Neural cell (in vitro differentiated cells): Measurements from ENCODE around the gene MYO1H. TPM values are rescaled to one million over a fixed set of nuclear protein-coding genes. Genes with fewer than 3 reads are reported as not detected.

Source experiments
- H2AFZ ChIP-seq: fragments of 200-600, 300-800 bp; sonication (generic), shearing (Covaris generic); 2 replicates; pipeline ENCODE4 v1.6.0; 2014; ENCODE audit warnings: low read depth, mild to moderate bottlenecking, antibody characterized with exemption, low read length, moderate library complexity
- H3F3A ChIP-seq: fragments of 200-600 bp; shearing (Covaris generic); 2 replicates; pipeline ENCODE4 v1.6.1; 2016; ENCODE audit warnings: mild to moderate bottlenecking, moderate library complexity, mixed read lengths, antibody characterized with exemption, low read length; ENCODE audit not compliant: insufficient read depth, poor library complexity, severe bottlenecking
- H3K27ac ChIP-seq: fragments of 200-600, 300-800 bp; sonication (generic), shearing (Covaris generic); 2 replicates; pipeline ENCODE4 v1.5.1; 2014; ENCODE audit warnings: mild to moderate bottlenecking, low read length, moderate library complexity
- H3K27me3 ChIP-seq: fragments of 300-800, 200-600 bp; sonication (generic), shearing (Covaris generic); 2 replicates; pipeline ENCODE4 v1.6.0; 2014; ENCODE audit warnings: mild to moderate bottlenecking, low read depth, low read length, moderate library complexity; ENCODE audit not compliant: insufficient read depth
- H3K36me3 ChIP-seq: fragments of 300-800, 200-600 bp; sonication (generic), shearing (Covaris generic); 2 replicates; pipeline ENCODE4 v1.5.1; 2014; ENCODE audit warnings: mild to moderate bottlenecking, antibody characterized with exemption, low read length, moderate library complexity; ENCODE audit not compliant: insufficient read depth
- H3K4me2 ChIP-seq: fragments of 300-800, 200-600 bp; sonication (generic), shearing (Covaris generic); 2 replicates; pipeline ENCODE4 v1.6.0; 2014; ENCODE audit warnings: mild to moderate bottlenecking, low read length
- H3K4me3 ChIP-seq: fragments of 300-800, 200-600 bp; sonication (generic), shearing (Covaris generic); 2 replicates; pipeline ENCODE4 v1.5.1; 2014; ENCODE audit warnings: mild to moderate bottlenecking, low read length, moderate library complexity
- H3K79me2 ChIP-seq: fragments of 200-600 bp; shearing (Covaris generic); replicated peaks from 2 replicates; pipeline ENCODE4 v1.6.0; 2014; ENCODE audit warnings: mild to moderate bottlenecking, low read length, moderate library complexity; ENCODE audit not compliant: insufficient read depth
- H3K9ac ChIP-seq: fragments of 300-800, 200-600 bp; sonication (generic), shearing (Covaris generic); 2 replicates; pipeline ENCODE4 v1.6.1; 2016; ENCODE audit warnings: mild to moderate bottlenecking, low read length, mixed read lengths
- H3K9me2 ChIP-seq: fragments of 200-600 bp; shearing (Covaris generic); 2 replicates; pipeline ENCODE4 v1.6.1; 2016; ENCODE audit warnings: mild to moderate bottlenecking, low read length, mixed read lengths; ENCODE audit not compliant: insufficient read depth
- H3K9me3 ChIP-seq: fragments of 200-600, 300-800 bp; sonication (generic), shearing (Covaris generic); 2 replicates; pipeline ENCODE4 v1.6.1; 2016; ENCODE audit warnings: mild to moderate bottlenecking, mixed run types, low read length, moderate library complexity, mixed read lengths
- H4K20me1 ChIP-seq: fragments of 200-600 bp; shearing (Covaris generic); 2 replicates; pipeline ENCODE4 v1.6.1; 2016; ENCODE audit warnings: mild to moderate bottlenecking, mixed run types; ENCODE audit not compliant: insufficient read depth
- CTCF ChIP-seq: fragments of 450-650 bp; IDR thresholded peaks from 2 replicates; pipeline ENCODE4 v1.5.1; 2014; ENCODE audit warnings: antibody characterized with exemption, mild to moderate bottlenecking, moderate library complexity; ENCODE audit not compliant: poor library complexity, severe bottlenecking
- EP300 ChIP-seq: fragments of 450-650 bp; conservative IDR thresholded peaks from 2 replicates; pipeline ENCODE4 v1.6.1; 2014; ENCODE audit warnings: antibody characterized with exemption, mild to moderate bottlenecking, moderate library complexity; ENCODE audit not compliant: poor library complexity, severe bottlenecking
- EZH2 ChIP-seq: fragments of 200-600, 300-800 bp; shearing (Covaris generic), sonication (generic); IDR thresholded peaks from 2 replicates; pipeline ENCODE4 v1.6.1; 2014; ENCODE audit warnings: antibody characterized with exemption, low read length, borderline replicate concordance, mild to moderate bottlenecking; ENCODE audit not compliant: insufficient read depth, poor library complexity, severe bottlenecking
- MXI1 ChIP-seq: fragments of 450-650 bp; conservative IDR thresholded peaks from 2 replicates; pipeline ENCODE4 v1.6.1; 2014; ENCODE audit warnings: antibody characterized with exemption, mild to moderate bottlenecking; ENCODE audit not compliant: poor library complexity, severe bottlenecking
- POLR2AphosphoS5 ChIP-seq: IDR thresholded peaks from 2 replicates; pipeline ENCODE4 v1.6.1; 2012
- RAD21 ChIP-seq: fragments of 450-650 bp; conservative IDR thresholded peaks from 2 replicates; pipeline ENCODE4 v1.6.1; 2014; ENCODE audit warnings: antibody characterized with exemption, mild to moderate bottlenecking, moderate library complexity
- SMC3 ChIP-seq: fragments of 450-650 bp; conservative IDR thresholded peaks from 2 replicates; pipeline ENCODE4 v1.6.1; 2014; ENCODE audit warnings: antibody characterized with exemption, mild to moderate bottlenecking, moderate library complexity; ENCODE audit not compliant: poor library complexity
- TAF1 ChIP-seq: IDR thresholded peaks from 2 replicates; pipeline ENCODE4 v1.6.1; 2012; ENCODE audit warnings: low read depth
- polyA plus RNA-seq: library from polyadenylated mRNA; depleted of rRNA; stranded (reverse); fragments of >200 nt; gene quantifications from 2 replicates; pipeline ENCODE4 v1.2.3, GENCODE V29; 2014
- TF ChIP-seq, protein P1 (sequence below): IDR thresholded peaks from 2 replicates; pipeline ENCODE4 v1.6.1; 2012; ENCODE audit warnings: borderline replicate concordance

The MYO1H gene
- polyA plus RNA-seq, 1 donor from 2014 or later = 10.6 TPM

GRCh38 chr12:109448707-109449390, 101.1 kb downstream of the MYO1H start:
- H4K20me1 ChIP-seq = no peaks in the 10 kb centered on the region
- no peaks in the 10 kb centered on the region for H3K79me2 ChIP-seq
- no peak overlapping the region for H3K4me2 ChIP-seq
- H3K4me3 ChIP-seq = no peak overlapping the region
- H2AFZ ChIP-seq = no peak overlapping the region
- no peaks in the 10 kb centered on the region for H3K9me2 ChIP-seq
- no peaks in the 10 kb centered on the region for H3K36me3 ChIP-seq
- H3K9ac ChIP-seq = no peak overlapping the region
- H3K27ac ChIP-seq = no peak overlapping the region
- H3K27me3 ChIP-seq = no peaks in the 10 kb centered on the region
- H3F3A ChIP-seq = no peaks in the 10 kb centered on the region
- no peaks in the 10 kb centered on the region for H3K9me3 ChIP-seq
- TF ChIP-seq CTCF = no peak
- TF ChIP-seq SMC3 = no peak
- no peak for TF ChIP-seq RAD21
- TF ChIP-seq EZH2 = no peak
- no peak for TF ChIP-seq MXI1
- no peak for TF ChIP-seq EP300
- no peak for TF ChIP-seq TAF1
- no peak for TF ChIP-seq POLR2AphosphoS5
- TF ChIP-seq, protein P1, sequence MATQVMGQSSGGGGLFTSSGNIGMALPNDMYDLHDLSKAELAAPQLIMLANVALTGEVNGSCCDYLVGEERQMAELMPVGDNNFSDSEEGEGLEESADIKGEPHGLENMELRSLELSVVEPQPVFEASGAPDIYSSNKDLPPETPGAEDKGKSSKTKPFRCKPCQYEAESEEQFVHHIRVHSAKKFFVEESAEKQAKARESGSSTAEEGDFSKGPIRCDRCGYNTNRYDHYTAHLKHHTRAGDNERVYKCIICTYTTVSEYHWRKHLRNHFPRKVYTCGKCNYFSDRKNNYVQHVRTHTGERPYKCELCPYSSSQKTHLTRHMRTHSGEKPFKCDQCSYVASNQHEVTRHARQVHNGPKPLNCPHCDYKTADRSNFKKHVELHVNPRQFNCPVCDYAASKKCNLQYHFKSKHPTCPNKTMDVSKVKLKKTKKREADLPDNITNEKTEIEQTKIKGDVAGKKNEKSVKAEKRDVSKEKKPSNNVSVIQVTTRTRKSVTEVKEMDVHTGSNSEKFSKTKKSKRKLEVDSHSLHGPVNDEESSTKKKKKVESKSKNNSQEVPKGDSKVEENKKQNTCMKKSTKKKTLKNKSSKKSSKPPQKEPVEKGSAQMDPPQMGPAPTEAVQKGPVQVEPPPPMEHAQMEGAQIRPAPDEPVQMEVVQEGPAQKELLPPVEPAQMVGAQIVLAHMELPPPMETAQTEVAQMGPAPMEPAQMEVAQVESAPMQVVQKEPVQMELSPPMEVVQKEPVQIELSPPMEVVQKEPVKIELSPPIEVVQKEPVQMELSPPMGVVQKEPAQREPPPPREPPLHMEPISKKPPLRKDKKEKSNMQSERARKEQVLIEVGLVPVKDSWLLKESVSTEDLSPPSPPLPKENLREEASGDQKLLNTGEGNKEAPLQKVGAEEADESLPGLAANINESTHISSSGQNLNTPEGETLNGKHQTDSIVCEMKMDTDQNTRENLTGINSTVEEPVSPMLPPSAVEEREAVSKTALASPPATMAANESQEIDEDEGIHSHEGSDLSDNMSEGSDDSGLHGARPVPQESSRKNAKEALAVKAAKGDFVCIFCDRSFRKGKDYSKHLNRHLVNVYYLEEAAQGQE = no peak

- Histone ChIP-seq H3K4me2 (no peak overlapping the region), H3K9ac (no peak overlapping the region), H3K4me3 (no peak overlapping the region), H3K9me2 (no peaks in the 10 kb centered on the region), H2AFZ (no peak overlapping the region), H3K79me2 (no peaks in the 10 kb centered on the region), H3K9me3 (no peaks in the 10 kb centered on the region), H3K27me3 (no peaks in the 10 kb centered on the region), H4K20me1 (no peaks in the 10 kb centered on the region), H3K36me3 (no peaks in the 10 kb centered on the region), H3F3A (no peaks in the 10 kb centered on the region), H3K27ac (no peak overlapping the region)
- TF ChIP-seq SMC3 (no peak), MXI1 (no peak), TAF1 (no peak), EP300 (no peak), EZH2 (no peak), RAD21 (no peak), CTCF (no peak), POLR2AphosphoS5 (no peak)
- TF ChIP-seq, protein P1 = no peak
These were observed 102.3 kb downstream of the MYO1H start for GRCh38 chr12:109449845-109450532.
